ENCODE results near the gene PEX10.

PEX10 gene

DNA sequence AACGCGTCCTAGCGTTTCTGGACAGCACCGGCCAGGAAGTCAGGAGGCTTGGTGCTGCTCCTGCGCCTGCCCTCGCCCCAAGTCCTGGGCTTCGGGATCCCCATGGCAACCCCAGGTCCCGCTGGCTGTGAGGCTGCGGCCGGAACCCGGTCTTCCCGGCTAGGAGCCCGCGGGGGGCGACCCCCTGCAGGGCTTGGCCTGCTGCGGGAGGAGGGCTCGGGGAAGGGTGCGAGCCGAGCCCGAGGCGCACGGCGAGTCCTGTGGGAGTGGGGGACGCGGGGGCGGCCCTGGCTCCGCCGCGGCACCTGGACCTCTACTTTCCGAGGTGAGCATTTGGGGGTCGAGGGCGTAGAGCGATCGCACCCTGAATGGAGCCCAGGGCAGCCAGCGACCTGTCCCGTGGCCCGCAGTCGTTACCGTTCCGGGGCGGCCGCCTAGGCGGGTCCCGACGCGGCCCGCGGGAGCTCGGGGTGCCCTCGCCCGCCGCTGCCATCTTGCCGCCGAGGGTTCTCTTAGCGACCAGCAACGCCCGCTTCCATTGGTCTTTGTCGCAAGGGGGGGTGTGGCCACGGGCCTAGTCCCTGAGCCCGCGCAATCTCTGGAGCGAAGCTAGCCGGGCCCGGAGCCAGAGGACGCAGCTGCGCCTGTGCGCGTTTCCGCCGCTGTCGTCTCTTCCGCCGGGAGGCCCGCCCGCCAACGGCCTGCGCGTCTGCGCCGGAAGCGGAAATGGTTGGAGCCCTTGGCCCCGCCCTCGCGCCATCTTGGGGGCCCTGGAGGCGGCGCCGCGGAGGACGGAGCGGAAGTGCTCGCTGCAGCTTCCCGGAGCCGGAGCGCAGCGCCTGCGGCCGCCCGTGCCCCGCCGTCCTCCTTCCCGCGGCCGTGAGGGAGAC is 21.1 kb downstream of the PEX10 start, which contains the start of the genes MORN1 and RER1:
Gene MORN1 (minus strand): TSS at position 514 of the 890 bp plus-strand sequence. CDS start 21 bp downstream, at position 493.
Gene RER1 (plus strand): TSS at position 801 of the 890 bp plus-strand sequence. CDS start 3,950 bp downstream, outside the sequence.
- peak; percentile 96 for DNase-seq (ENCODE audit: insufficient read length, low spot score)
- FAIRE-seq = peak; percentile 98

DNA sequence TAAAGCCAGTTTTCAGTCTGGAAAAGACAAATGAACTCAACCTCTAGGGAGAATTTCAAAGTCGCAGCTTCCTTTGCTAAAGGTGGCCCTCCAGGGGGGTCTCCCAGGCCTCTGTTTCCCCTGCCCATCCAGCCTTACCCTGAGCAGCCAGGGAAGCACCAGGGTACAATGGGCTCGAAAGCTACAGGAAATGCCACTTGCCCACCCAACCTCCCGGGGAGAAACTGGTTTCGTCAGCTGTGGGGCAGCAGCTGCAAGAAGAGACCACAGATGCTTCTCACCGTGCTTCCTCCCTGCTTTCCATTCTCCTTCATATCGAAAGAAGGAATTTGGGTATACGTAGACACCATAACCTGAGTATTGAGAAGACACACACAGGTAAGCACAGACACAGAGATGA is 22.7 kb downstream of the PEX10 start:
- FAIRE-seq (no peak), DNase-seq (ENCODE audit: insufficient read length, low spot score) (no peak)

DNA sequence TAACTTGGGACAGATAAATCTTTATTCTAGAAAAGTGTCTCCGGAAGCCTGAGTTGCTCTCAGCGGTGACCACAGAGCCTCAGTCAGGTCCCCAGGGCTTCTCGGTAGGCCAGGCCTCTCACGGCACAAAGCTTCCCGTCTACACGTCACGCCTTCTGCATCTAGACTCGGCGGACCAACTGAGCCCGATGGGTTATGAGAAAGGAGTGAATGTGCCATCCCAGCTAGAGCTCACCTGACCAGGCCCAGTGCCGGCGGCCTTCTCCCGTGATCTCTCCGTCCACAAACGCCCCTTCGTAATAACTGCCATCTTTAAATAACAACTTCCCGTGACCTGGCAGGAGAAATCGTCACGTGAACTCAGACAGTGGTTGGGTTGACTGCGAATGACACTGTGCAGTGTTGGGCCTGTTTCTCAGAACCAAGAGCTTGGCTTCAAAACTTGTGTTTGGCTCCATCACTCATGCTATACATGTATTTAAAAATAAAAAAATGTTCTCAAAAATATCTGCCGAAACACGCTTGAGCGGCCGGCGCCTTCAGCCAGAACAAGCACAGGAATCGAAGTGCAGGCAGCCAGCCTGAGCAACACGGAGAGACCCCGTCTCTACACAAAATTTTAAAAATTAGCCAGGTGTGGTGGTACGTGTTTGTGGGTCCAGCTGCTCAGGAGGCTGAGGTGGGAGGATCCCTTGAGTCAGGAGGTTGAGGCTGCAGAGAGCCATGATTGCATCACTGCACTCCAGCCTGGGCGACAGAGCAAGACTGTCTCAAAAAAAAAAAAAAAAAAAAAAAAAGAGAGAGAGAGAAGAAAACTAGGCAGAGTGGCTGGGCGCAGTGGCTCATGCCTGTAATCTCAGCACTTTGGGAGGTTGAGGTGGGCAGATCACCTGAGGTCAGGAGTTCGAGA is 24.1 kb downstream of the PEX10 start:
- FAIRE-seq (no peak), DNase-seq (ENCODE audit: insufficient read length, low spot score) (no peak)

DNA sequence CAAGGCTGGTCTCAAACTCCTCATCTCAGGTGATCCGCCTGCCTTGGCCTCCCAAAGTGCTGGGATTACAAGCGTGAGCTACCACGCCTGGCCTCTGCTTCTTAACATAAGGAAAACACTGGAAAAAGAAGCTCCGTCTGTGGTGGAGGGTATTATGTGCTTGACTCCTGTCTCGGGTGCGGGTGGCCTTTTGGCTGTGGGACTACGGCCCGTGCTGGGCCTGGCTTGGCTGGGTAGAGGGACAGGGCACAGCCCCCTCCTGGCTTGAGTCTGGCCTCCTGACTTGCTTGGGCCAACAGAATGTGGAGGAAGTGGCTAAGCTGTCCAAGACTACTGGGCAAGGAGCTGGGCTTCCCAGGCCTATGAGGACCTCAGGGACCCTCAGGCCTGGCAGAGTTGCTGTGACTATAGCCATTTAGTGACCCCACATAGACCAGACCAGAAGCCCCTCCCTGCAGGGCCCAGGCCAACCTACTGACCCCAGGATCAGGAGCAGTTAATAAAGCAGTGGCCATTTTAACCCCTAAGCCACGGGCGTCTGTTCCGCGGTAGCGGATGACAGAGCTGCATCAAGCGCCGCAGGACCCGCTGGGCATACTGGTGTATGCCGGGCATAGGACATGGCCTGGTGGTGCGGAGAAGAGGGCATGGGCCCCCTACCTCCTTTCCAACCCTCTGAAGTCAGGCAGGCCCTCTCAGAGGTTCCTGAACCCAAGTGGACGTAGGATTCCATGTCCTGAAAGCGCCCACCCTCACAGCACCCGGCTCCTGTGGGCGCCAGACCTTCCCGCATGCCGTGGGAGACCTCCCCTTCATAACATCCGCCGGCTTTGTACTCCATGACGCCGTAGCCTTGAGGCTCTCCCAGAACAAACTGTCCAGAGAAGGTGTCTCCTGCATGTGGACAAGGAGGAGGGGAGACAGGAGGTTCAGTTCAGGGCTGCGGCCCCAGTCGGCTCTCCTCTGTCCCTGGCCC is 25.4 kb downstream of the PEX10 start:
- DNase-seq (ENCODE audit: insufficient read length, low spot score) (no peak), FAIRE-seq (no peak)

DNA sequence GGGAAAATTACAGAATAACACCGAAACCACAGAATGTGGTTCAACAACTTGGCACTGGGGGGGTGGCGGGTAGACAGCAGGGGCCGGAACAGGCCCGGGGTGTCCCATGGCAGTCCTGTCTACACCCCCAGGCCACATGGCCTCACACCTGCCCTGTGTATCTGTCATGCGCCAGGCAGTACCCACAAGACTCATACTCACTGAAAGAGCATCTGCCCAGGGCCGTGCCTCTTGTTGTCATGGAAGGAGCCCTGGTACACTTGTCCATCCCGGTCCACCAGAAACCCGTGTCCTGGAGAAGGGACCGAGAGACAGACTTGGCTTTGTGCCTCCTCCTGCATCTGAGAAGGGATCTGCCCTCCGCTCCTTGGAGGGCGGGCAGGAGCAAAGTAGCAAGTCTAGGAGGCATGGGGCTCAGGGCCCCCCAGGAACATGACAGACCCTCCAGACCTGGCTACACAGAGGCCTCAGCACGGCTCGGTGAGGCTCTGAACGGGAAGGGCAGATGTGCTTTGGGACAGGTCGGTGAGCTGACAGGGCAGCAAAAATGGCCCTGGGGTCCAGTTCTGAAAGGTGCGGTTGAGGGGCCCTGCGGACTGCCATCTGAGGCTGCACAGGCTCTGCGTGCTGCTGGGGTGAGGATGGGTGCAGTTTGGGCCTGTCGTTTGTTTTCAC is 26.6 kb downstream of the PEX10 start:
- FAIRE-seq = no peak
- no peak for DNase-seq (ENCODE audit: insufficient read length, low spot score)

DNA sequence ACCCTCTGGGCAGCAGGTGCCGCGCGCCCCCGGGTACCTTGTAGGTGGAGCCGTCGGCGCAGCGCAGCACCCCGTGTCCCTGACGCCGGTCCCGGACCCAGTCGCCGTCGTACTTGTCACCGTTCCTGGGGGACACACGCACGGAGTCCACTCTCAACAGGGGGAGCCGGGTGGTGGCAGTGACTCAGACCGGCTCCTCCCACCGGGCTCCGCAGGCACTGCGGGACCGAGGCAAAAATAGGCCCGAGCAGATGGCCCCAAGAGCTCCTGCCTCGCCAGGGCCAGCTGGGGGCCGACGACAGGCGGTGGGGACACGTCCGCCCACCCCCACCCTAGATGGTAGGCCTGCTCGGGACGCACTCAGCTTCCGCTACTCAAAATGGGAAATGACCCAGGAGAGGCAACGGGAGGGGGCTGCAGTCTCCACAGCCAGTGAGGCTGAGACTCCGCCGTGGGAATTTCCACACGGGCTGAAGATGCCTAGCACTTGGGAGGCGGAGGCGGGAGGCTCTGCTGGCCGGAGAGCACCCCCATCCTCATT is 27.4 kb downstream of the PEX10 start:
- FAIRE-seq (no peak), DNase-seq (ENCODE audit: insufficient read length, low spot score) (no peak)

DNA sequence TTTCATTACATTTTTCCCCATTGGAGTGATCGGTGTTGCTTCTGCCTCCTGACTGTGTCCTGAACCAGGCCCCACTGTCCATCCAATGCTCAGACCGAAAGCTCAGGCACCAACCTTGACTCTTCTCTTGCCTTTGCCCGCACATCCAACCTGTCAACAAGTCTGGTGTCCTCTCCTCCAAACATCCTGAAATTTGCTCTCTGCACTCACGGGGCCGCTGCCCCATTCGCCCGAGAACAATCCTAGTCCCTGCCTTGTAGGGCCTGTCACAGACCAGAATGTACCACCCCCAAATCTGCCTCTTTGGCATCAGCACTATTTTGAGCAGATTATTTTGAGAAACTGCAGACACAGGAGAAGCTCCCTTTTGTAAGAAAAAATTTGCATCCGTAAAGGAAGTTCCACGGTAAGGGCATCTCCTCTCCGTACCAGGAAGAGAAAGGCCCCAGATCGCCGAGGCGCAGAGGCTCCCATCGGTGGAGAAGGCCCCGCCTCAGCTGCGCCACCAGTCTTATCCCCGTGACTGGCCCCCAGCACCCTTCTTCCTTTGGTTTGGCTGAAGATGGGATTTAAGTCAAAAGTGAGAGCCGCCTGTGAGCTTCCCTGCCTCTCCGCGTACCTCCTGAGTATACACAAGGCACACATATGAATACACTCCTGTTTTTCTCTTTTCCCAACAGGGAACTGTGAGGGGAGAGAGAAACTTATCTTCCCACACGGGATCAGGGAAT is 28.1 kb downstream of the PEX10 start:
- FAIRE-seq = no peak
- no peak for DNase-seq (ENCODE audit: insufficient read length, low spot score)

DNA sequence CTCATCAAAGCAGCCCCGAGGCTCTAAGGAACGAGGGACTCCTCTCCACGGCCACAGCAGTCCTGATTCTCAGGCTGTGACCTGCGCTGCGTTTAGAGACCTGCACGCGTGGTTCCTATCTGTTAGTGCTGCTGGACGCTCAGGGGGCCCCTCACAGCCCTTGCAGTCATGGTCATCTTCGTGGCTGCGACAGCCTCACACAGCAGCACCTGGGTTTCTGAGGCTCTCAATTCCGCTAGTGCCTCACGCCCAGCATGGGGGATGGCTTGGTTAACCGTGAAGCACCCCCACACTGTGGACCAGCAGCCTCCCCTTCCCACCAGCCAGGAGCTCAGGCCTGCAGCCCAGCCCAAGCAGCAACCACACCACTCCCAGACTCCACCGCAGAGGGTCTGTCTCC is 28.8 kb downstream of the PEX10 start:
- DNase-seq (ENCODE audit: insufficient read length, low spot score) (no peak), FAIRE-seq (no peak)

DNA sequence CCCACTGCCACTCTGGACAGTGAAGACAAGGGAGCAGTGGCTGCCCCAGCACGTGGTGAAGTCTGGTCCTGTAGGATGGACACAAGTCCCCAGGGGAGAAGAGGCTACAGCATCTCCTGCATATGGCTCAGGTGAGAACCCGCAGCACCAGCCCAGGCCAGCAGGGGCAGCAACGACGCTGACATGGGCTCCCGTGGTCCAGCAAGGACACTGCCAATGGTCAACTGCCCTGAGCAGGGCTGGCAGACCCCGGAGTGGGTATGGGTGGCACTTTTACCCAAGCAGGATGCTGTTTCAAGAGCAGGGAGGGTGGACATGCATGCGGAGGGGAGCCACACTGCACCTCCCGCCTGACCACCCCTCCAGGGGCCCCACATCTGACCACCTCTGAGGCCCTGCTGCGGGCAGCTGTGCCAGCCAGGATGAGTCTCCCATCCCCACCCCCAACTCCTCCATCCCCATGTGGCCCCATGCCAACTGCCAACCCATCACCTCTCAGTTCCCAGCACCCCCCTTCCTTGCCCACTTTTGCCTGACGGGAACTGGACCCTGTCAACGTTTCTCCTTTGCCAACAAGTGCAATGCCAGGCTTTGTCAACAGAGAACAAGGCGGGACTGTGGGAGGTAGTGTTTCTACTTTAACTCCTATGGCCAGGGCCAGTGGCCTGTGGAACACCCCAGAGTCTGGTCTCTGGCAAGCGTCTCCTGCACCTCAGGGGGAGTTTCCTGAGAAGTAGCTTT is 29.6 kb downstream of the PEX10 start:
- DNase-seq (ENCODE audit: insufficient read length, low spot score) (peak; percentile 48), FAIRE-seq (no peak)

DNA sequence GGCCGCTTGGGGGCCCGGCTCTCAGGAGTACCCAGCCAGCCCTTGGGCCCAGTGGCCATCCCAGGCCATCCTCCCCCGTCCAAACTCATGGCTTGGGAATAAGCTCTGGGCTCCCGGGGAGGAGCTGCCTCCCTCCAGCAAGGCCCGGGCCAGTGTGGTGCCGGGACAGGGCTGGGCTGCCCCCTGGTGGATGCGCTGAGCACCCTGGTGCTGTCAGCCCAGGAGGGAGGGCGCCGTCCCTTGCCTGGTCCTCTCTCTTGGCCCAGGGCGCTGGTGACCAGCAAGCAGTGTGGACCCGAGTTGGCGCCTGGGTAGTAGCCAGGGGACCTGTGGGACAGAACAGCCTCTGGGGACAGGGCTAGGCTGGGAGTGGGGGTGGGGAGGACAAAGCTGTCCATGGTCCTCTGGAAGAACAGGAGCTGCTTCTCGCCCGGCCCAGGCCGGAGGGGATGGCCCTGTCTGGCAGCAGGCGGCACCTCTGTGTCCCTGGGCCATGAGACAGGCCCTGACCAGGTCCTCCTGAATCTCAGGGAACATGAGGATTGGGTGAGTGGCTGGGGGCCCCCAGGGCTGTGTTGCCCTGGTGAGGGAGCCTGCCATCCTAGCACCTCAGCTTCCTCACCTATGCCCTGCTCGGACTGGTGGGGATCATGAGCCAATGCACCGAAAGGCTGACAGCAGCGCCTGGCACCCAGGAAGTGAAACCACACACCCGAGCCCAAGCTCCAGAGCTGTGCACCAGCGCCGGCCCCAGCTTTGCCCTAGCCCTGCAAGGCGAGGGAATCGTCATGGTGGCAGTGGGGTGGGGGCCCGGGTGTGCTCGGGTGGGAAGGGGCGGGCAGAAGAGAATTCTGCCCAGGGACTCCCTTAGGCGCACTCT is 30.4 kb downstream of the PEX10 start:
- DNase-seq (ENCODE audit: insufficient read length, low spot score) (peak; percentile 92), FAIRE-seq (peak; percentile 90)

DNA sequence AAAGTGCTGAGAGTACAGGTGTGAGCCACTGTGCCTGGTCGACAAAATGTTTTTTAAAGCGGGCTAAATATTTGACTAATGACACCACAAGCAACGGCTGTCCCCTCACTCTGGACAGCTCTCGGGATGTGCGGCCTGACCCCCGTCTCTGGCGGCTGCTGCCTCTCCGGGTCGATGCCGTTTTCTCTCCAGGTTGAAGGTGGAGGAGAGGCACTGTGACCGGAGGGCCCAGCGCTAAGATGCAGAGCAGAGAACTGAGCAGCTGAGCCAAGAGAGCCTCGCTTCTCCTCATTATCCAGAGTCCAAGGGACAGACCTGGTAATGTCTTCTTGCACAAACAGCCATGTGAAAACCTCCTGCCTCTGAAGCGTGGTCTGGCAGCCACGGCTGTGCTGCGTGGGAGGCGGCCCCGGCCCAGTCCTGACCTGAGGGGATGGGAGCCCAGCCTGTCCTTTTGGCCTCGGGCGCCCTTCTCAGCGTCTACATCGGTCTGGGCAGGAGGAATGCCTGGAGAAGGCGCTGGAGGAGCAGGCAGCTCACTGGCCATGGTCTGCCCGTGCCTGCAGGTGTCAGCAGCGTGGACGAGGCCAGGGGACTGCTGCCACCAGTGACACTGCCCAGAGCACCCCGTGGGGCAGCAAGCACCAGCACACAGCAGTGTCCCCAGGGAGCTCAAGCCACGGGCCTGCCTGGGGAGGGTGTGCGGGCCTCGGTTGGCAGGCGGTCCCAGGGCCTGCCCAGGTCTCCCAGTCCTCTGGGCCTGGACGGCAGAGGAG is 31.4 kb downstream of the PEX10 start:
- no peak for DNase-seq (ENCODE audit: insufficient read length, low spot score)
- no peak for FAIRE-seq

DNA sequence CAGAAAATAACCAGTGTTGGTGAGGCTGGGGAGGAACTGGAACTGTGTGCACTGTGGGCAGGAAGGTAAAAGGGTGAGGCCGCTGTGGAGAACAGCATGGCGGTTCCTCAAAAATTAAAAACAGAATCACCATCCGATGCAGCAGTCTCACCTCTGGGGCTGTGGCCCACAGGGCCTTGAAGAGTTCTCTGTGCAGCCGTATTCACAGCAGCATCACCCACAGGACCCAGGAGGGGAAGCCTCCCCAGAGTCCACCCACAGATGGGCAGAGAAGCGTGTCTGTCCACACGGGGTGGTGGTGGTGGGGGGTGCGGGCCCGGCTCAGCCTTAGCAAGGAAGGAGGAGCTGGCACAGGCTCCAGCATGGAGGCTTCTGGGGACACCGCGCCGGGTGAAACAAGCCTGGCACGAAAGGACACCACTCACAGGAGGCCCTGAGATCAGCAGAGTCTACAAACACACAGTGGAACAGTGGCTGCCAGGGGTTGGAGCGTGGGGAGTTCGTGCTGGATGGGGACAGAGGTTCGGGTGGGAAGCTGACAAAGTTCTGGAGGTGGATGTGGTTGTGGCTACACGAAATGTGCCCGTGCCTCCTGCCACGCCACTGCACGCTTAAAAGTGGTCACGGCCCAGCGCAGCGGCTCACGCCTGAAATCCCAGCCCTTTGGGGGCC is 32.5 kb downstream of the PEX10 start:
- DNase-seq (ENCODE audit: insufficient read length, low spot score) (no peak), FAIRE-seq (no peak)

DNA sequence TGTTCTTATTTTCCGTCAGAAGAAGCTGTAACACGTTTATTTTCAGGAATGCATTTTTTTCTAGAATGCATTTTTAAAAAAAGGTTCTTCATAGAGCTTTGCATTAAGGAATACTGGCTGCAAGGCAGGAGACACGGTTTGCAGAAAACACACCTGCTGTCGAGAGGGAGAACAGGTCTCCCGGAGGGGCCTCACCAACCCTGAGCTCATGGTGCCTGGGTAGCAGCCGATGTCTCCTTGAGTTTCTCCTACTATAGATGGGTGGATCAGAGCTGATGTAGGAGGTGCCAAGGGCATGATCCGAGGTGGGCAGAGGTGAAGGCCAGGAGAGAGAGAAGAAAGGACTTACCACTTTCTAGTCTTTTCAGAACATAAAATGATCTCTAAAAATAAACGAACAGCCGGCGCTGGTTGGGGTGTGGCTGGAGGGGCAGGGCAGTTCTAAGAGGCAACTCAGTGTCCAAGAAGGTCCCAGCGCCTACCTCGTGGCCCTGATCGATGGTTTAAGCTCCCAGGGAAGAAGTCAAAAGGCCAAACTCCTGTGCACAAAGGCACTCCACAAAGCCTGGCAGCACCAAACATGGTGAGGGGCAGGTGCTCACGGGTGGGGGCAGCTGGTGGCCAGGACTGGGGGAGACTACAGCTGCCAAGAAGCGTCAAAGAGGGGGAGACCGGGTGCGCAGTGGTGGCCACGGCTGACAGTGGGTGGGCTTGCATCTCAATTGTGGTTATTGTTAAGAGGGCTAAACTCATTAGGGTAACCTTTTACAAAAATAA is 33.2 kb downstream of the PEX10 start:
- no peak for FAIRE-seq
- DNase-seq (ENCODE audit: insufficient read length, low spot score) = no peak

DNA sequence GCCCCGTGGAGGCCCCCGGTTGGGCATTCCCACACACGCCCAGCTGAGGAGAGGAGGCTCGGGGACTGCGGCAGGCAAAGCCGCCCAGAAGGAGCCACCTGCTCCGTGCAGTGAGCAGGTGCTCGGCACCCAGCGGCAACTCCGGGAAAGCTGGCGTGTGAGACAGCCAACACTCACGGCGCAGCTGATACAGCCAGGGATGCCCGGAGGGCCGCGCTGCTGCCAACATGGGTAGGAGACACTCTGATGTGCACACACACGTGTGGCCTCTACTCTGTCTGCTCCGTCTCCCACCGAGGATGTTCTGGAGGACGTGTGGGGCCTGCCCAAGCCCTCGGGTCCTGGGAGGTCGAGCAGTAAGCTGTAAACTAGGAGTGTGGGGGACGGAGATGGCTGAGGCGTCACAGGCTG is 33.9 kb downstream of the PEX10 start:
- no peak for FAIRE-seq
- no peak for DNase-seq (ENCODE audit: insufficient read length, low spot score)
